CD4-positive, alpha-beta T cell (primary cell): ENCODE results near the gene C14orf180. TPM values are rescaled to one million over a fixed set of nuclear protein-coding genes. Genes with fewer than 3 reads are reported as not detected.

ENCODE experiments used
- ATAC-seq: fragments of 200-7000 bp; cut with Tn5 transposase; one replicate; pipeline ENCODE4 v1.10.0; 2022; ENCODE audit warnings: mild to moderate bottlenecking; ENCODE audit not compliant: poor library complexity
- CTCF ChIA-PET: fragments of 350-600 bp; sonication (Branson Sonifier 250); formaldehyde crosslinking; loops from one replicate; lab custom pipeline; 2021; ENCODE audit warnings: antibody characterized with exemption, inconsistent platforms; lab: Charles Lee
- POLR2A ChIA-PET: fragments of 350-600 bp; sonication (Branson Sonifier 250); formaldehyde crosslinking; loops from one replicate; lab custom pipeline; 2021; ENCODE audit warnings: antibody characterized with exemption, inconsistent platforms; lab: Charles Lee
- DNase-seq, 14 experiments: peaks; one replicate each; pipeline ENCODE4 v3.0.0-alpha.2; 2013 to 2020; ENCODE audit warnings: mixed read lengths in 2 of 14
- H3K27ac ChIP-seq, 2 donors: one replicate each; pipeline versions ENCODE4 v1.5.1 to v1.7.0; 2013; ENCODE audit warnings: low read length in 2 of 2, low read depth in 1 of 2, mild to moderate bottlenecking in 1 of 2
- H3K27me3 ChIP-seq, 2 experiments: 1 replicate in 1 of 2; 2 replicates in 1 of 2; pipeline versions ENCODE4 v1.6.1 to v1.7.0; 2013; ENCODE audit warnings: low read length in 2 of 2, control low read depth in 1 of 2, mild to moderate bottlenecking in 1 of 2, moderate library complexity in 1 of 2; ENCODE audit not compliant: insufficient read depth in 2 of 2, control insufficient read depth in 1 of 2
- H3K36me3 ChIP-seq: one replicate; pipeline ENCODE4 v1.6.1; 2013; ENCODE audit warnings: low read length, control low read depth; ENCODE audit not compliant: insufficient read depth
- H3K4me1 ChIP-seq: one replicate; pipeline ENCODE4 v1.6.1; 2013; ENCODE audit warnings: low read length, control low read depth; ENCODE audit not compliant: insufficient read depth
- H3K4me3 ChIP-seq: one replicate; pipeline ENCODE4 v1.5.1; 2013; ENCODE audit warnings: mild to moderate bottlenecking, low read length, moderate library complexity
- H3K9me3 ChIP-seq, 2 experiments: 1 replicate in 1 of 2; 2 replicates in 1 of 2; pipeline versions ENCODE4 v1.6.1 to v1.7.0; 2013; ENCODE audit warnings: low read length in 2 of 2, mild to moderate bottlenecking in 2 of 2, control low read depth in 1 of 2, moderate library complexity in 1 of 2; ENCODE audit not compliant: control insufficient read depth in 1 of 2, insufficient read depth in 1 of 2
- H3K27ac Mint-ChIP-seq: one replicate; pipeline ENCODE4 v1.8.0; 2020; ENCODE audit warnings: mixed read lengths
- H3K27me3 Mint-ChIP-seq: one replicate; pipeline ENCODE4 v1.8.0; 2021; ENCODE audit warnings: mixed read lengths
- H3K36me3 Mint-ChIP-seq: one replicate; pipeline ENCODE4 v1.8.0; 2021; ENCODE audit warnings: low read depth, mixed read lengths
- H3K4me1 Mint-ChIP-seq: one replicate; pipeline ENCODE4 v1.8.0; 2021; ENCODE audit warnings: low read depth, mixed read lengths
- H3K4me3 Mint-ChIP-seq: one replicate; pipeline ENCODE4 v1.8.0; 2020; ENCODE audit warnings: mild to moderate bottlenecking, mixed read lengths
- H3K9me3 Mint-ChIP-seq: one replicate; pipeline ENCODE4 v1.8.0; 2020; ENCODE audit warnings: mixed read lengths
- intact Hi-C, 2 experiments: fragments of 100-400 bp; cut with DNase I in 1 of 2; cut with micrococcal nuclease in 1 of 2; formaldehyde crosslinking; loops; one replicate each; pipeline versions ENCODE4 v1.15.1 to v1.9.0; 2023 to 2025; cut with DNase I, micrococcal nuclease
- total RNA-seq, 174 experiments: library from RNA in 2 of 174; stranded (reverse) in 2 of 174; gene quantifications; one replicate each; pipeline ENCODE4 v1.2.3 and lab custom pipeline; 2021 to 2026
- TF ChIP-seq, protein P1 (sequence below): fragments of 200-600 bp; IDR thresholded peaks from one replicate; pipeline ENCODE4 v1.8.0; 2022; ENCODE audit warnings: antibody characterized with exemption, mild to moderate bottlenecking

Gene C14orf180
- total RNA-seq, 2 experiments from 2014 or later: not detected

DNA sequence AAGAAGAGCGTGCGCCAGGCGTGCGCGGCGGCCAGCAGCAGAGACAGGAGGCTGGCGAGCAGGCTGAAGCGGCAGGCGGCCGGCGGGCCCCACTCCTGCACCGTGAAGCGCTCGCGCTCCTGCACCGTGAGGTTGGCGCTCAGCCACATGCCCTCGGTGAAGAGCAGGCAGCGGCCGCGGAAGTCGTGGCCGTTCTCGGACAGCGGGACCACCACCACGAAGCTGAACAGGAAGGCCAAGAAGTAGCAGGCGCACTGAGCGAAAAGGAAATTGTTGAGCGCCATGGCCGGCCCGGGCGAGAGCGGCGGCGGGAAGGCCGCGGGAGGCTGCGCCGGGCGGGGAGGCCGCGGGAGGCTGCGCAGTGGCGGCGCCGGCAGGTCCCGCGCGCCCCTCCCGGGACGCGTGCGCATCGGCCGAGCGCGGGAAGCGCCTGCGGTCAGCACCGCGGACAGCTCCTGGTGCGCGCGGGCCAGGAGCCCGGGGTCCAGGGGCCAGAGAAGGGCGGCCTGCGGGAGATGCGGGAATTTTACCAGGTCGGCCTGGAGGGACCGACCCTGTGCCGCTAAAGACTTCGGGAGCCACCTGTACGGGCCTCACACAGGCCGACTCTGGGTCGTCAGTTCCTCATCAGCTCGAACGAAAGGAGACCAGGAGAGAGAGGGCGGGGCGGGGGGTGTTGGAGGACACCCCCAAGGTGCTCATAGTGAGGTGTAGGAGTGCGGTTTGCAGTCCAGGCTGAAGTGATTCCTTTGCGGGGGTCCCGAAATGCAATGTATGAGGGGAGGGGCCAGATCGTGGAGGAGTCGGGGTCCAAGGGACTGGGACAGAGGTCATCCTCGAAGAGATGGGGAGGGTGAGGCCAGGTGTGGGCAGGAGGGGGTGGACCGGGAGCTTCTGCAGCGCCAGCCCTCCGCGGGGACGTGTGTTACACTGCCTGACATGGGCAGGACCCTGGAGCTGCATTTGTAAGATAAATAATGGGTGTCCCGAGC, 25.2 kb downstream of the C14orf180 start, which contains the start of gene TMEM179:
Gene TMEM179, minus strand, starts transcription at position 315 of the 992 bp plus-strand sequence. Its CDS starts 31 bp downstream, at position 284.
- Mint-ChIP-seq H3K4me3 (no peak within 1 kb of the TSS), H3K36me3 (no peaks in the 10 kb centered on the region), H3K27ac (no peak within 1 kb of the TSS), H3K4me1 (no peaks in the 10 kb centered on the region), H3K9me3 (no peaks in the 10 kb centered on the region), H3K27me3 (peaks cover 85% of the 10 kb centered on the region)
- Histone ChIP-seq H3K27me3 (peaks cover 24 to 50% of the 10 kb centered on the region in 2 experiments), H3K4me1 (no peaks in the 10 kb centered on the region), H3K4me3 (no peak within 1 kb of the TSS), H3K9me3 (peaks cover 0 to 25% of the 10 kb centered on the region in 2 experiments), H3K27ac (no peak within 1 kb of the TSS), H3K36me3 (no peaks in the 10 kb centered on the region)
- peak in 1 of 14 experiments; percentile 5 for DNase-seq
- intact Hi-C loops: no loop called here
- ChIA-PET CTCF (no interaction called here), POLR2A (no interaction called here)
- TF ChIP-seq, protein P1, sequence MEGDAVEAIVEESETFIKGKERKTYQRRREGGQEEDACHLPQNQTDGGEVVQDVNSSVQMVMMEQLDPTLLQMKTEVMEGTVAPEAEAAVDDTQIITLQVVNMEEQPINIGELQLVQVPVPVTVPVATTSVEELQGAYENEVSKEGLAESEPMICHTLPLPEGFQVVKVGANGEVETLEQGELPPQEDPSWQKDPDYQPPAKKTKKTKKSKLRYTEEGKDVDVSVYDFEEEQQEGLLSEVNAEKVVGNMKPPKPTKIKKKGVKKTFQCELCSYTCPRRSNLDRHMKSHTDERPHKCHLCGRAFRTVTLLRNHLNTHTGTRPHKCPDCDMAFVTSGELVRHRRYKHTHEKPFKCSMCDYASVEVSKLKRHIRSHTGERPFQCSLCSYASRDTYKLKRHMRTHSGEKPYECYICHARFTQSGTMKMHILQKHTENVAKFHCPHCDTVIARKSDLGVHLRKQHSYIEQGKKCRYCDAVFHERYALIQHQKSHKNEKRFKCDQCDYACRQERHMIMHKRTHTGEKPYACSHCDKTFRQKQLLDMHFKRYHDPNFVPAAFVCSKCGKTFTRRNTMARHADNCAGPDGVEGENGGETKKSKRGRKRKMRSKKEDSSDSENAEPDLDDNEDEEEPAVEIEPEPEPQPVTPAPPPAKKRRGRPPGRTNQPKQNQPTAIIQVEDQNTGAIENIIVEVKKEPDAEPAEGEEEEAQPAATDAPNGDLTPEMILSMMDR: no peak
- no peak for ATAC-seq

DNA sequence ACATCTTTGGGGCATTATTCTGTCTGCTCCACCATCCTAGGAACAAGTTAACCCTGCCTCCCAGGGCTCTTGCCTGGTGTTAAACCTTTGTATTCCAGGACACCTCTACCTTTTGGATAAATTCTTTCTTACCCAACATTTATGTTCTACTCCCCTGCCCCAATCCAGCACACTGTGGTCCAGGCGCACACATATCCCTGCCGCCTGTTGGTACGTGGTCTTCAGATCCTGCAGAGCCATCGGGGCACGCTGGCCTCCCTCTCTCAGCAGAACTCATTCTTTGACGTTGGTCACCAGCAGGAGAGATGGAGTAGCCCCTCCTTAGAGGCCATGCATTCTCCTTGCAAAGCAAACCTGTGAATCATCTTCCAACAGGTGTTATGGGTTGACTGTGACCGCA, 30.1 kb downstream of the C14orf180 start:
- Mint-ChIP-seq H3K27ac (no peak overlapping the region), H3K4me1 (no peaks in the 10 kb centered on the region), H3K36me3 (no peaks in the 10 kb centered on the region), H3K27me3 (peaks cover 70% of the 10 kb centered on the region), H3K4me3 (no peak overlapping the region), H3K9me3 (no peaks in the 10 kb centered on the region)
- TF ChIP-seq, protein P1: no peak
- Histone ChIP-seq H3K4me3 (no peak overlapping the region), H3K4me1 (no peaks in the 10 kb centered on the region), H3K27ac (no peak overlapping the region), H3K36me3 (no peaks in the 10 kb centered on the region), H3K27me3 (peaks cover 10 to 31% of the 10 kb centered on the region in 2 experiments), H3K9me3 (peaks cover 0 to 14% of the 10 kb centered on the region in 2 experiments)
- CTCF ChIA-PET: no interaction called here
- no peak for DNase-seq
- ATAC-seq: no peak
- intact Hi-C loops: no loop called here
- POLR2A ChIA-PET: no interaction called here

DNA sequence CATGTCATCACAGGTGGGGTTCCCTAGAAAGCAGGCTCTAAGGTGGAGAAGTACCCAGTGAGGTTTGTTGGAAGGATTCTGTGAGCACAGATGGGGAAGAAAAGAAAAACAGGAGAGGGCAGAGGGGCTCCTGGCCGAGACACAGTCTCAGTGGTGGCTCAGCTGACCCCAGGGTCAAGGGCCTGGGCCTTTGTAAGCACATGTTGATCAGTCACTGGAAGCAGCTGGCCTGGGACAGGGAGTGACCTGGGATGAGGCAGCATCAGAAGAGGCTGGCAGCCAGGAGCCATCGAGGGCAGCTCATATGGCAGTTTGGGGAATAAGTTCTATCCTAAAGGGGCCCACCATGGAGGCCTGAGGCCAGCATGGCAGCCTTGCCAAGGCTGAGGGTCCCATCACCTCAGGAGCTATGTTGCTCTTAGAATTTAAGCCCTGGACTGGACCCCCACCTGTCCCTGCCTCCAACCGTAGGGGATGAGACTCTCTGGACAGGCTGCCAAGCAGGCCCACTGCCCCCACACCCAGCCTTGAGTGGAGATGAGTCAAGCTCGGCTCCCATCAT, 31.3 kb downstream of the C14orf180 start:
- Histone ChIP-seq H3K4me1 (no peaks in the 10 kb centered on the region), H3K36me3 (no peaks in the 10 kb centered on the region), H3K27me3 (peaks cover 5 to 30% of the 10 kb centered on the region in 2 experiments), H3K9me3 (peaks cover 0 to 8% of the 10 kb centered on the region in 2 experiments), H3K4me3 (no peak overlapping the region), H3K27ac (no peak overlapping the region)
- ATAC-seq (no peak), DNase-seq (no peak)
- H3K9me3 Mint-ChIP-seq: no peaks in the 10 kb centered on the region
- no peaks in the 10 kb centered on the region for H3K36me3 Mint-ChIP-seq
- TF ChIP-seq, protein P1: no peak
- H3K27ac Mint-ChIP-seq: no peak overlapping the region
- H3K4me3 Mint-ChIP-seq: no peak overlapping the region
- H3K27me3 Mint-ChIP-seq: peaks cover 59% of the 10 kb centered on the region
- intact Hi-C loops: no loop called here
- POLR2A ChIA-PET: no interaction called here
- no peaks in the 10 kb centered on the region for H3K4me1 Mint-ChIP-seq
- CTCF ChIA-PET: no interaction called here
